Lung (tissue), 16 donors: ENCODE results near the gene ZNF473. TPM values are rescaled to one million over a fixed set of nuclear protein-coding genes. Genes with fewer than 3 reads are reported as not detected.

ENCODE experiments used
- ATAC-seq: fragments of 200-7000 bp; cut with Tn5 transposase; one replicate; pipeline ENCODE4 v1.9.1; 2020; ENCODE audit warnings: moderate number of reproducible peaks; ENCODE audit not compliant: insufficient read depth, low FRiP score
- DNase-seq, 3 donors: peaks; one replicate each; pipeline ENCODE4 v3.0.0-alpha.2; 2013 to 2017
- H3K27ac ChIP-seq, 2 donors: one replicate each; pipeline ENCODE4 v1.5.1; 2013; ENCODE audit warnings: mild to moderate bottlenecking in 2 of 2, moderate library complexity in 2 of 2, control low read depth in 1 of 2, inconsistent platforms in 1 of 2, low read depth in 1 of 2, low read length in 1 of 2
- H3K27me3 ChIP-seq, 3 donors: one replicate each; pipeline ENCODE4 v1.5.1; 2013; ENCODE audit warnings: low read length in 2 of 3; ENCODE audit not compliant: control insufficient read depth in 3 of 3, insufficient read depth in 3 of 3
- H3K36me3 ChIP-seq, 4 donors: one replicate each; pipeline ENCODE4 v1.5.1; 2013; ENCODE audit warnings: low read length in 4 of 4, mild to moderate bottlenecking in 1 of 4, moderate library complexity in 1 of 4; ENCODE audit not compliant: control insufficient read depth in 4 of 4, insufficient read depth in 4 of 4
- H3K4me1 ChIP-seq, 5 donors: one replicate each; pipeline ENCODE4 v1.5.1; 2013; ENCODE audit warnings: low read length in 5 of 5, mild to moderate bottlenecking in 2 of 5, moderate library complexity in 1 of 5; ENCODE audit not compliant: control insufficient read depth in 5 of 5, insufficient read depth in 5 of 5
- H3K4me3 ChIP-seq: one replicate; pipeline ENCODE4 v1.5.1; 2013; ENCODE audit warnings: mild to moderate bottlenecking, control low read depth, moderate library complexity
- H3K9ac ChIP-seq, 2 donors: one replicate each; pipeline ENCODE4 v1.5.1; 2013; ENCODE audit warnings: low read length in 2 of 2, control low read depth in 1 of 2; ENCODE audit not compliant: insufficient read depth in 1 of 2
- H3K9me3 ChIP-seq, 4 donors: one replicate each; pipeline ENCODE4 v1.5.1; 2013; ENCODE audit warnings: low read length in 3 of 4, mild to moderate bottlenecking in 1 of 4, moderate library complexity in 1 of 4; ENCODE audit not compliant: control insufficient read depth in 4 of 4, insufficient read depth in 3 of 4
- CTCF ChIP-seq: IDR thresholded peaks from 2 replicates; pipeline ENCODE4 v1.5.1; 2012; ENCODE audit warnings: mild to moderate bottlenecking; ENCODE audit errors: control extremely low read depth, extremely low read depth
- WGBS, 2 donors: extraction: QIAGEN DNeasy Blood & Tissue Kit; methylation state at CpG; one replicate each; pipeline ENCODE4 v1.1.7; 2013; 5-methylcytosine and 5-hydroxymethylcytosine counted together
- long read RNA-seq, 5 donors: transcript quantifications; one replicate each; lab custom pipeline, GENCODE V29; 2026
- polyA plus RNA-seq, 2 donors: library from polyadenylated mRNA; stranded (reverse); fragments of 200-250 nt; gene quantifications; one replicate each; pipeline ENCODE4 v1.2.1, GENCODE V29; 2013
- total RNA-seq, 2 donors: library from RNA; depleted of rRNA in 1 of 2; stranded (reverse); fragments of >200 nt in 1 of 2; gene quantifications; one replicate each; pipeline ENCODE4 v1.2.1, GENCODE V29; 2014 to 2021
- donor health status: control.
- donor health status: control.
- donor health status: Bipolar disorder and iron deficiency.
- donor health status: healthy.
- donor health status: DM: yes; HTN: yes; CAD: no.

The ZNF473 gene
- total RNA-seq (10 to 100 TPM in 1 of 2 donors, 1 to 10 TPM in 1; 9.2 to 10.4 TPM), polyA plus RNA-seq (1 to 10 TPM; 2.8 to 3.9 TPM)
- long read RNA-seq, donor 1, full-length matches to known transcripts: 11 of 11 reads
- long read RNA-seq, donor 1, partial matches to known transcripts: 0 of 11 reads
- long read RNA-seq, donor 1, other reads (novel, unspliced or antisense): 0 of 11 reads
- long read RNA-seq, donor 2, full-length matches to known transcripts: 3 of 3 reads
- long read RNA-seq, donor 2, partial matches to known transcripts: 0 of 3 reads
- long read RNA-seq, donor 2, other reads (novel, unspliced or antisense): 0 of 3 reads
- long read RNA-seq, donor 3, full-length matches to known transcripts: 7 of 7 reads
- long read RNA-seq, donor 3, partial matches to known transcripts: 0 of 7 reads
- long read RNA-seq, donor 3, other reads (novel, unspliced or antisense): 0 of 7 reads
- long read RNA-seq, donor 4, full-length matches to known transcripts: 2 of 2 reads
- long read RNA-seq, donor 4, partial matches to known transcripts: 0 of 2 reads
- long read RNA-seq, donor 4, other reads (novel, unspliced or antisense): 0 of 2 reads
- long read RNA-seq, donor 5, full-length matches to known transcripts: 13 of 13 reads
- long read RNA-seq, donor 5, partial matches to known transcripts: 0 of 13 reads
- long read RNA-seq, donor 5, other reads (novel, unspliced or antisense): 0 of 13 reads

- Histone ChIP-seq H3K4me3 (peak within 1 kb of the TSS; percentile 85), H3K9me3 (no peaks in the 10 kb centered on the region), H3K27me3 (no peaks in the 10 kb centered on the region), H3K36me3 (peaks cover 0 to 11% (median under 1%) of the 10 kb centered on the region in 4 donors), H3K27ac (peak within 1 kb of the TSS; percentile 90 to 92), H3K9ac (peak within 1 kb of the TSS; percentile 79 to 89), H3K4me1 (peaks cover 3 to 19% (median 6%) of the 10 kb centered on the region in 5 donors)
- no peak for TF ChIP-seq CTCF
- DNase-seq: peak in 2 of 3 donors; percentile 96 to 98
- WGBS, 2 donors: 11 to 12% methylated on average over 45 of the region's 45 CpGs
- peak; percentile 81 for ATAC-seq
Observed at GRCh38 chr19:50025794-50026549, at the start of gene ZNF473. TSS of gene ZNF473 (plus strand) at chr19:50026005. CDS start at chr19:50031083, 5,078 bp downstream.

- no peak overlapping the region for H3K9ac ChIP-seq
- peaks cover under 1 to 29% (median 6%) of the 10 kb centered on the region in 4 donors for H3K36me3 ChIP-seq
- peaks cover 0 to 2% (median 0%) of the 10 kb centered on the region in 5 donors for H3K4me1 ChIP-seq
- H3K9me3 ChIP-seq: no peaks in the 10 kb centered on the region
- TF ChIP-seq CTCF: no peak
- H3K27ac ChIP-seq: no peak overlapping the region
- no peaks in the 10 kb centered on the region for H3K27me3 ChIP-seq
- no peak overlapping the region for H3K4me3 ChIP-seq
- ATAC-seq: no peak
- WGBS, 2 donors: 79 to 85% methylated on average over 3 of the region's 3 CpGs
- DNase-seq: no peak
Observed at GRCh38 chr19:49976496-49976895, 49.3 kb upstream of the ZNF473 start.

- peaks cover 2 to 34% (median 6%) of the 10 kb centered on the region in 4 donors for H3K36me3 ChIP-seq
- H3K4me3 ChIP-seq: no peak overlapping the region
- DNase-seq (no peak), ATAC-seq (no peak)
- peaks cover 0 to 2% (median 0%) of the 10 kb centered on the region in 5 donors for H3K4me1 ChIP-seq
- H3K9me3 ChIP-seq: no peaks in the 10 kb centered on the region
- WGBS, 2 donors: 80 to 88% methylated on average over 13 of the region's 13 CpGs
- no peak overlapping the region for H3K27ac ChIP-seq
- no peak overlapping the region for H3K9ac ChIP-seq
- TF ChIP-seq CTCF: no peak
- H3K27me3 ChIP-seq: no peaks in the 10 kb centered on the region
Observed at GRCh38 chr19:49977076-49977475, 48.7 kb upstream of the ZNF473 start.
